CD4-positive, alpha-beta T cell (primary cell): Measurements from ENCODE around the gene MEI4. TPM values are rescaled to one million over a fixed set of nuclear protein-coding genes. Genes with fewer than 3 reads are reported as not detected.
"Not testable (repeated sequence)": the region's sequence is repeated elsewhere in the genome, so short reads cannot be mapped to it uniquely, and the experiment has no call there.

Experiments
- ATAC-seq: fragments of 200-7000 bp; cut with Tn5 transposase; one replicate; pipeline ENCODE4 v1.10.0; 2022; ENCODE audit warnings: mild to moderate bottlenecking; ENCODE audit not compliant: poor library complexity
- CTCF ChIA-PET: fragments of 350-600 bp; sonication (Branson Sonifier 250); formaldehyde crosslinking; loops from one replicate; lab custom pipeline; 2021; ENCODE audit warnings: antibody characterized with exemption, inconsistent platforms; lab: Charles Lee
- POLR2A ChIA-PET: fragments of 350-600 bp; sonication (Branson Sonifier 250); formaldehyde crosslinking; loops from one replicate; lab custom pipeline; 2021; ENCODE audit warnings: antibody characterized with exemption, inconsistent platforms; lab: Charles Lee
- DNase-seq, 14 experiments: peaks; one replicate each; pipeline ENCODE4 v3.0.0-alpha.2; 2013 to 2020; ENCODE audit warnings: mixed read lengths in 2 of 14
- H3K27ac ChIP-seq, 2 donors: one replicate each; pipeline versions ENCODE4 v1.5.1 to v1.7.0; 2013; ENCODE audit warnings: low read length in 2 of 2, low read depth in 1 of 2, mild to moderate bottlenecking in 1 of 2
- H3K27me3 ChIP-seq, 2 experiments: 1 replicate in 1 of 2; 2 replicates in 1 of 2; pipeline versions ENCODE4 v1.6.1 to v1.7.0; 2013; ENCODE audit warnings: low read length in 2 of 2, control low read depth in 1 of 2, mild to moderate bottlenecking in 1 of 2, moderate library complexity in 1 of 2; ENCODE audit not compliant: insufficient read depth in 2 of 2, control insufficient read depth in 1 of 2
- H3K36me3 ChIP-seq: one replicate; pipeline ENCODE4 v1.6.1; 2013; ENCODE audit warnings: low read length, control low read depth; ENCODE audit not compliant: insufficient read depth
- H3K4me1 ChIP-seq: one replicate; pipeline ENCODE4 v1.6.1; 2013; ENCODE audit warnings: low read length, control low read depth; ENCODE audit not compliant: insufficient read depth
- H3K4me3 ChIP-seq: one replicate; pipeline ENCODE4 v1.5.1; 2013; ENCODE audit warnings: mild to moderate bottlenecking, low read length, moderate library complexity
- H3K9me3 ChIP-seq, 2 experiments: 1 replicate in 1 of 2; 2 replicates in 1 of 2; pipeline versions ENCODE4 v1.6.1 to v1.7.0; 2013; ENCODE audit warnings: low read length in 2 of 2, mild to moderate bottlenecking in 2 of 2, control low read depth in 1 of 2, moderate library complexity in 1 of 2; ENCODE audit not compliant: control insufficient read depth in 1 of 2, insufficient read depth in 1 of 2
- H3K27ac Mint-ChIP-seq: one replicate; pipeline ENCODE4 v1.8.0; 2020; ENCODE audit warnings: mixed read lengths
- H3K27me3 Mint-ChIP-seq: one replicate; pipeline ENCODE4 v1.8.0; 2021; ENCODE audit warnings: mixed read lengths
- H3K36me3 Mint-ChIP-seq: one replicate; pipeline ENCODE4 v1.8.0; 2021; ENCODE audit warnings: low read depth, mixed read lengths
- H3K4me1 Mint-ChIP-seq: one replicate; pipeline ENCODE4 v1.8.0; 2021; ENCODE audit warnings: low read depth, mixed read lengths
- H3K4me3 Mint-ChIP-seq: one replicate; pipeline ENCODE4 v1.8.0; 2020; ENCODE audit warnings: mild to moderate bottlenecking, mixed read lengths
- H3K9me3 Mint-ChIP-seq: one replicate; pipeline ENCODE4 v1.8.0; 2020; ENCODE audit warnings: mixed read lengths
- intact Hi-C, 2 experiments: fragments of 100-400 bp; cut with DNase I in 1 of 2; cut with micrococcal nuclease in 1 of 2; formaldehyde crosslinking; loops; one replicate each; pipeline versions ENCODE4 v1.15.1 to v1.9.0; 2023 to 2025; cut with DNase I, micrococcal nuclease
- total RNA-seq, 174 experiments: library from RNA in 2 of 174; stranded (reverse) in 2 of 174; gene quantifications; one replicate each; pipeline ENCODE4 v1.2.3 and lab custom pipeline; 2021 to 2026
- TF ChIP-seq, protein P1 (sequence below): fragments of 200-600 bp; IDR thresholded peaks from one replicate; pipeline ENCODE4 v1.8.0; 2022; ENCODE audit warnings: antibody characterized with exemption, mild to moderate bottlenecking

MEI4 gene
- total RNA-seq, 2 experiments from 2014 or later, result not detected

DNA sequence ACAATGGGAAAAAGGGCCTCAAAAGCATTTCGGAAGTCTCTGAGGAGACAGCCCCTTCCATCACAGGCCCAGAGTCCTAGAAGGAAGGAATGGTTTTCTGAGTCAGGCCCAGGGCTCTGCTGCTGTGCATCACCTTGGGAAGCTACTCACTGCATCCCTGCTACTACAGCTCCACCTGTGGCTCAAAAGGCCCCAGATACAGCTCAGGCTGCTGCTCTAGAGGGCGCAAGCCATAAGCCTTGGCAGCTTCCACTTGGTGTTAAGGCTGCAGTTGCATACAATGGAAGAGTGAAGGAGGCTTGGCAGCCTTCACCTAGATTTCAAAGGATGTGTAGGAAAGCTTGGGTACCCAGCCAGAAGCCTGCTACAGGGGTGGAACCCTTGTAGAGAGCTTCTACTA lies 54.8 kb downstream of the MEI4 start:
- no peak overlapping the region for H3K4me3 Mint-ChIP-seq
- POLR2A ChIA-PET, result no interaction called here
- intact Hi-C loops, result no loop called here

DNA sequence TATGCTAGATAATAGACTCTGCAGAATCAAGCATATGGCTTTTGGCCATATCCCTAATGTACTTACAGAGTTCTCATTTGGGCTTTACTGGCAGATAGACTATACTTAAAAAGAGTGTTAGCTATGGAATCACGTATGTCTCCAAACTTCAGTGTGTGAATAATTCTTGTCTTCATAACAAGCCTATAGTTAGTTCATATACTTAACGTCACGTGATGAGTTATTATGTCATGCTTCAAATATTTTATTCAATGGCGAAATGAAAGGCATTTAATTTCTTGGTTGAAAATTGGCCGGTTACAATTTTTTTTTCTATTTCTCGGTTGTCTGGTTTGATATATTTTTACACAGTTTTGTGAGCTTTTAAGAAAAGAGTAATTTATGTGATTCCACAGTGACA lies 62.7 kb downstream of the MEI4 start:
- no peak overlapping the region for H3K4me3 Mint-ChIP-seq
- H3K36me3 Mint-ChIP-seq, result no peaks in the 10 kb centered on the region
- DNase-seq (no peak), ATAC-seq (no peak)
- H3K4me1 Mint-ChIP-seq, result no peaks in the 10 kb centered on the region
- H3K36me3 ChIP-seq, result no peaks in the 10 kb centered on the region
- H3K9me3 Mint-ChIP-seq, result peaks cover 2% of the 10 kb centered on the region
- no peaks in the 10 kb centered on the region for H3K9me3 ChIP-seq
- no peak overlapping the region for H3K27ac ChIP-seq
- no peak overlapping the region for H3K4me3 ChIP-seq
- no peaks in the 10 kb centered on the region for H3K4me1 ChIP-seq
- ChIA-PET POLR2A (no interaction called here), CTCF (no interaction called here)
- no peak overlapping the region for H3K27ac Mint-ChIP-seq
- TF ChIP-seq, protein P1, sequence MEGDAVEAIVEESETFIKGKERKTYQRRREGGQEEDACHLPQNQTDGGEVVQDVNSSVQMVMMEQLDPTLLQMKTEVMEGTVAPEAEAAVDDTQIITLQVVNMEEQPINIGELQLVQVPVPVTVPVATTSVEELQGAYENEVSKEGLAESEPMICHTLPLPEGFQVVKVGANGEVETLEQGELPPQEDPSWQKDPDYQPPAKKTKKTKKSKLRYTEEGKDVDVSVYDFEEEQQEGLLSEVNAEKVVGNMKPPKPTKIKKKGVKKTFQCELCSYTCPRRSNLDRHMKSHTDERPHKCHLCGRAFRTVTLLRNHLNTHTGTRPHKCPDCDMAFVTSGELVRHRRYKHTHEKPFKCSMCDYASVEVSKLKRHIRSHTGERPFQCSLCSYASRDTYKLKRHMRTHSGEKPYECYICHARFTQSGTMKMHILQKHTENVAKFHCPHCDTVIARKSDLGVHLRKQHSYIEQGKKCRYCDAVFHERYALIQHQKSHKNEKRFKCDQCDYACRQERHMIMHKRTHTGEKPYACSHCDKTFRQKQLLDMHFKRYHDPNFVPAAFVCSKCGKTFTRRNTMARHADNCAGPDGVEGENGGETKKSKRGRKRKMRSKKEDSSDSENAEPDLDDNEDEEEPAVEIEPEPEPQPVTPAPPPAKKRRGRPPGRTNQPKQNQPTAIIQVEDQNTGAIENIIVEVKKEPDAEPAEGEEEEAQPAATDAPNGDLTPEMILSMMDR, result no peak
- H3K27me3 Mint-ChIP-seq, result no peaks in the 10 kb centered on the region
- H3K27me3 ChIP-seq, result no peaks in the 10 kb centered on the region
- intact Hi-C loops, result no loop called here

More for the DNA sequence above, 54.8 kb downstream of the MEI4 start:
- CTCF ChIA-PET, result no interaction called here
- H3K4me3 ChIP-seq, result no peak overlapping the region
- no peaks in the 10 kb centered on the region for H3K27me3 ChIP-seq
- peaks cover 8 to 18% of the 10 kb centered on the region in 2 experiments for H3K9me3 ChIP-seq
- ATAC-seq, result no peak
- H3K27ac Mint-ChIP-seq, result no peak overlapping the region
- no peaks in the 10 kb centered on the region for H3K36me3 ChIP-seq
- no peaks in the 10 kb centered on the region for H3K4me1 Mint-ChIP-seq
- H3K27me3 Mint-ChIP-seq, result no peaks in the 10 kb centered on the region
- no peak for DNase-seq
- no peaks in the 10 kb centered on the region for H3K36me3 Mint-ChIP-seq
- no peak overlapping the region for H3K27ac ChIP-seq
- H3K9me3 Mint-ChIP-seq, result peaks cover 9% of the 10 kb centered on the region
- TF ChIP-seq, protein P1, result no peak
- no peaks in the 10 kb centered on the region for H3K4me1 ChIP-seq

DNA sequence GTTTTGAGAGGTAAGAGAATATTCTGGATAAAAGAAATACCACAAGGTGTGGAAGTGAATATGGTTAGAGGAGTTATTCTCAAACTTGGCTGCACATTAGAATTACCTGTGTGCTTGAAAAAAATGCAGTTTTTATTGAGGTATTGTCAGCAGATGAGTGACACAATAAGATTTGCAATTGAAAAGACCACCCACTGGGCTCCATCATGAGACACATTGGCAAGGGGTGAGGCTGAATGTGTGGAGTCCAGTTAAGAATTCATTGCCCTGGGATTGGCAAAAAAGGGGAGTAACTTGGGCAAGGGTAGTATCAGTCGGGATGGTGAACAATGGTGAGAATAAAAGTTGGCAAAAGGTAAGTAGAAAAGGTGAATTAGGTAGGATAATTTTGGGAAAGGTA lies 63.5 kb downstream of the MEI4 start:
- H3K9me3 Mint-ChIP-seq, result peaks cover 2% of the 10 kb centered on the region
- ATAC-seq, result no peak
- no peaks in the 10 kb centered on the region for H3K27me3 Mint-ChIP-seq

DNA sequence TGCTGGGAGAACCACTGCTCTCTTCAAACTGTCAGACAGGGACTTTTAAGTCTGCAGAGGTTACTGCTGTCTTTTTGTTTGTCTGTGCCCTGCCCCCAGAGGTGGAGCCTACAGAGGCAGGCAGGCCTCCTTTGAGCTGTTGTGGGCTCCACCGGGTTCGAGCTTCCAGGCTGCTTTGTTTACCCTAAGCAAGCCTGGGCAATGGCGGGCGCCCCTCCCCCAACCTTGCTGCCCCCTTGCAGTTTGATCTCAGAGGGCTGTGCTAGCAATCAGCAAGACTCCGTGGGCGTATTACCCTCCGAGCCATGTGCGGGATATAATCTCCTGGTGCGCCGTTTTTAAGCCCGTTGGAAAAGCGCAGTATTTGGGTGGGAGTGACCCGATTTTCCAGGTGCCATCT lies 83.2 kb downstream of the MEI4 start:
- H3K27me3 ChIP-seq, H3K36me3 ChIP-seq, H3K27ac ChIP-seq, H3K27me3 Mint-ChIP-seq, CTCF ChIA-PET, DNase-seq, H3K4me1 ChIP-seq, H3K36me3 Mint-ChIP-seq, H3K4me3 ChIP-seq, H3K9me3 Mint-ChIP-seq, H3K4me3 Mint-ChIP-seq, H3K9me3 ChIP-seq, H3K4me1 Mint-ChIP-seq, POLR2A ChIA-PET, H3K27ac Mint-ChIP-seq, intact Hi-C loops, ATAC-seq: not testable (repeated sequence)

More for the DNA sequence above, 63.5 kb downstream of the MEI4 start:
- CTCF ChIA-PET, result no interaction called here
- H3K4me3 ChIP-seq, result no peak overlapping the region
- no peaks in the 10 kb centered on the region for H3K4me1 ChIP-seq
- TF ChIP-seq, protein P1, result no peak
- H3K27ac ChIP-seq, result no peak overlapping the region
- H3K36me3 Mint-ChIP-seq, result no peaks in the 10 kb centered on the region
- H3K4me1 Mint-ChIP-seq, result no peaks in the 10 kb centered on the region
- intact Hi-C loops, result no loop called here
- POLR2A ChIA-PET, result no interaction called here
- no peaks in the 10 kb centered on the region for H3K9me3 ChIP-seq
- H3K27me3 ChIP-seq, result no peaks in the 10 kb centered on the region
- no peak overlapping the region for H3K4me3 Mint-ChIP-seq
- no peaks in the 10 kb centered on the region for H3K36me3 ChIP-seq
- H3K27ac Mint-ChIP-seq, result no peak overlapping the region
- no peak for DNase-seq
